ENCODE results near the gene TMEM59. TPM values are rescaled to one million over a fixed set of nuclear protein-coding genes. Genes with fewer than 3 reads are reported as not detected.

The TMEM59 gene
- total and polyA plus RNA-seq, 2 donors (not counting 1 experiment from before 2014, with no cell fraction given): 66.3 to 146 TPM

GRCh38 chr1:54016343-54017282 lies 36.4 kb downstream of the TMEM59 start:
- no peaks in the 10 kb centered on the region for H3K36me3 ChIP-seq (replicated peaks in 1 of 2; ENCODE audit: control extremely low read depth in 1 of 2, control insufficient read depth in 1 of 2, extremely low read depth in 1 of 2, insufficient read depth in 2 of 2, low read length in 1 of 2)
- H3K4me2 ChIP-seq (replicated peaks; ENCODE audit: low read depth, low read length, poor library complexity, severe bottlenecking): no peak overlapping the region
- H3K9ac ChIP-seq (ENCODE audit: low read length): no peak overlapping the region
- Mint-ChIP-seq H3K27ac (no peak overlapping the region), H3K4me3 (no peak overlapping the region), H3K9me3 (ENCODE audit: insufficient read depth) (no peaks in the 10 kb centered on the region), H3K27me3 (peaks cover 19% of the 10 kb centered on the region), H3K4me1 (no peaks in the 10 kb centered on the region)
- POLR2A ChIA-PET: no interaction called here
- no peak for DNase-seq
- H3K4me1 ChIP-seq (ENCODE audit: control insufficient read depth in 2 of 2, insufficient read depth in 2 of 2, low read length in 2 of 2): no peaks in the 10 kb centered on the region
- H3K27ac ChIP-seq (ENCODE audit: low read length in 2 of 2): no peak overlapping the region
- peaks cover 0 to 3% (median 0%) of the 10 kb centered on the region in 4 experiments for H3K27me3 ChIP-seq (replicated peaks in 1 of 4; ENCODE audit: control extremely low read depth in 1 of 4, control insufficient read depth in 3 of 4, insufficient read depth in 4 of 4, low read length in 3 of 4)
- TF ChIP-seq, protein P1, sequence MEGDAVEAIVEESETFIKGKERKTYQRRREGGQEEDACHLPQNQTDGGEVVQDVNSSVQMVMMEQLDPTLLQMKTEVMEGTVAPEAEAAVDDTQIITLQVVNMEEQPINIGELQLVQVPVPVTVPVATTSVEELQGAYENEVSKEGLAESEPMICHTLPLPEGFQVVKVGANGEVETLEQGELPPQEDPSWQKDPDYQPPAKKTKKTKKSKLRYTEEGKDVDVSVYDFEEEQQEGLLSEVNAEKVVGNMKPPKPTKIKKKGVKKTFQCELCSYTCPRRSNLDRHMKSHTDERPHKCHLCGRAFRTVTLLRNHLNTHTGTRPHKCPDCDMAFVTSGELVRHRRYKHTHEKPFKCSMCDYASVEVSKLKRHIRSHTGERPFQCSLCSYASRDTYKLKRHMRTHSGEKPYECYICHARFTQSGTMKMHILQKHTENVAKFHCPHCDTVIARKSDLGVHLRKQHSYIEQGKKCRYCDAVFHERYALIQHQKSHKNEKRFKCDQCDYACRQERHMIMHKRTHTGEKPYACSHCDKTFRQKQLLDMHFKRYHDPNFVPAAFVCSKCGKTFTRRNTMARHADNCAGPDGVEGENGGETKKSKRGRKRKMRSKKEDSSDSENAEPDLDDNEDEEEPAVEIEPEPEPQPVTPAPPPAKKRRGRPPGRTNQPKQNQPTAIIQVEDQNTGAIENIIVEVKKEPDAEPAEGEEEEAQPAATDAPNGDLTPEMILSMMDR (IDR thresholded peaks at IDR 0.05): no peak
- TF ChIP-seq EZH2 (IDR thresholded peaks at IDR 0.05; ENCODE audit: borderline replicate concordance, insufficient read depth, low read depth, low read length, poor library complexity, severe bottlenecking): no peak
- H2AFZ ChIP-seq (ENCODE audit: insufficient read depth, low read depth, low read length, poor library complexity, severe bottlenecking): no peak overlapping the region
- 78% methylated on average over 7 of the region's 8 CpGs for WGBS (ENCODE audit: insufficient coverage)
- no peaks in the 10 kb centered on the region for H4K20me1 ChIP-seq (ENCODE audit: control insufficient read depth, insufficient read depth, low read length, poor library complexity, severe bottlenecking)
- intact Hi-C loops (cut with micrococcal nuclease): no loop called here
- CTCF ChIA-PET: no interaction called here
- H3K9me3 ChIP-seq (ENCODE audit: control extremely low read depth in 1 of 3, control insufficient read depth in 2 of 3, insufficient read depth in 1 of 3, low read length in 2 of 3): no peaks in the 10 kb centered on the region
- H3K4me3 ChIP-seq (ENCODE audit: control extremely low read depth in 1 of 5, extremely low read depth in 1 of 5, insufficient read depth in 1 of 5, low read depth in 2 of 5, low read length in 4 of 5): no peak overlapping the region
- H3K79me2 ChIP-seq (ENCODE audit: control insufficient read depth, insufficient read depth, low read length): no peaks in the 10 kb centered on the region
- ATAC-seq (ENCODE audit: low read depth): no peak

GRCh38 chr1:54014009-54014629 lies 38.9 kb downstream of the TMEM59 start:
- Mint-ChIP-seq H3K4me1 (no peaks in the 10 kb centered on the region), H3K9me3 (ENCODE audit: insufficient read depth) (no peaks in the 10 kb centered on the region), H3K4me3 (no peak overlapping the region), H3K27ac (no peak overlapping the region), H3K27me3 (peaks cover 32% of the 10 kb centered on the region)
- ATAC-seq (ENCODE audit: low read depth) (no peak), DNase-seq (no peak)
- Histone ChIP-seq H3K4me2 (replicated peaks; ENCODE audit: low read depth, low read length, poor library complexity, severe bottlenecking) (no peak overlapping the region), H4K20me1 (ENCODE audit: control insufficient read depth, insufficient read depth, low read length, poor library complexity, severe bottlenecking) (no peaks in the 10 kb centered on the region), H3K4me3 (ENCODE audit: control extremely low read depth in 1 of 5, extremely low read depth in 1 of 5, insufficient read depth in 1 of 5, low read depth in 2 of 5, low read length in 4 of 5) (no peak overlapping the region), H3K4me1 (ENCODE audit: control insufficient read depth in 2 of 2, insufficient read depth in 2 of 2, low read length in 2 of 2) (no peaks in the 10 kb centered on the region), H3K27me3 (replicated peaks in 1 of 4; ENCODE audit: control extremely low read depth in 1 of 4, control insufficient read depth in 3 of 4, insufficient read depth in 4 of 4, low read length in 3 of 4) (peaks cover 0 to 3% (median 0%) of the 10 kb centered on the region in 4 experiments), H2AFZ (ENCODE audit: insufficient read depth, low read depth, low read length, poor library complexity, severe bottlenecking) (no peak overlapping the region), H3K27ac (ENCODE audit: low read length in 2 of 2) (no peak overlapping the region), H3K36me3 (replicated peaks in 1 of 2; ENCODE audit: control extremely low read depth in 1 of 2, control insufficient read depth in 1 of 2, extremely low read depth in 1 of 2, insufficient read depth in 2 of 2, low read length in 1 of 2) (no peaks in the 10 kb centered on the region), H3K9me3 (ENCODE audit: control extremely low read depth in 1 of 3, control insufficient read depth in 2 of 3, insufficient read depth in 1 of 3, low read length in 2 of 3) (no peaks in the 10 kb centered on the region), H3K79me2 (ENCODE audit: control insufficient read depth, insufficient read depth, low read length) (no peaks in the 10 kb centered on the region), H3K9ac (ENCODE audit: low read length) (no peak overlapping the region)
- ChIA-PET POLR2A (no interaction called here), CTCF (no interaction called here)
- TF ChIP-seq, protein P1 (IDR thresholded peaks at IDR 0.05): no peak
- no peak for TF ChIP-seq EZH2 (IDR thresholded peaks at IDR 0.05; ENCODE audit: borderline replicate concordance, insufficient read depth, low read depth, low read length, poor library complexity, severe bottlenecking)
- 84% methylated on average over 15 of the region's 17 CpGs for WGBS (ENCODE audit: insufficient coverage)
- intact Hi-C loops (cut with micrococcal nuclease): no loop called here

Measured in B cell (primary cell).